Superior temporal gyrus (tissue), 1 donor: ENCODE measurements around the gene ARFIP1.
"Not testable (repeated sequence)": the region's sequence is repeated elsewhere in the genome, so short reads cannot be mapped to it uniquely, and the experiment has no call there.

Experiments used
- DNase-seq: peaks from one replicate; pipeline ENCODE4 v3.0.0-alpha.2; 2016; ENCODE audit errors: extremely low spot score

Gene ARFIP1

GRCh38 chr4:152785639-152786615 lies 6.2 kb downstream of the ARFIP1 start:
- DNase-seq = no peak

DNA sequence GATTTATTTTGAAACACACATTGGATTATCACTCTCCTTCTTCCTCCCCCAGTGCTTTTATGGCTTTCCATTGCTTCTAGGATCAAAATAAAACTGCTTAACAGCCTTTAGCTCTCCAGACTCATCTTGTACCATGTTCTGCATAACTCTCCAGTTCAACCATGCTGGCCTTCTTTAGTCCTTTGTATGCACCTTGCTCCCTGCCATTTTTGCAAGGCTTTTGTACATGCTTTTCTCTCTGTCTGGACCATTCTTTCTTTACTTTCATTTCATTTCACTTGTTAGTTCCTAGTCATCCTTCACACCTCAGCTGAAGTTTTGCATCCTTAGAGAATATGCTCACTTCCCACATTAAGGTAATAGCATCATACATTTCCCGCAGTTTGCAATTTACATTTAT lies 6.9 kb downstream of the ARFIP1 start:
- DNase-seq = no peak

GRCh38 chr4:152795891-152796290 lies 16.1 kb downstream of the ARFIP1 start:
- no peak for DNase-seq

- DNase-seq = no peak
Observed at GRCh38 chr4:152803541-152803940, 23.8 kb downstream of the ARFIP1 start.

- peak; percentile 10 for DNase-seq
Observed at GRCh38 chr4:152805071-152805650, 25.4 kb downstream of the ARFIP1 start.

- DNase-seq = peak; percentile 28
Observed at GRCh38 chr4:152805818-152806217, 26.1 kb downstream of the ARFIP1 start.

GRCh38 chr4:152806501-152807125 lies 26.9 kb downstream of the ARFIP1 start:
- peak; percentile 20 for DNase-seq

DNA sequence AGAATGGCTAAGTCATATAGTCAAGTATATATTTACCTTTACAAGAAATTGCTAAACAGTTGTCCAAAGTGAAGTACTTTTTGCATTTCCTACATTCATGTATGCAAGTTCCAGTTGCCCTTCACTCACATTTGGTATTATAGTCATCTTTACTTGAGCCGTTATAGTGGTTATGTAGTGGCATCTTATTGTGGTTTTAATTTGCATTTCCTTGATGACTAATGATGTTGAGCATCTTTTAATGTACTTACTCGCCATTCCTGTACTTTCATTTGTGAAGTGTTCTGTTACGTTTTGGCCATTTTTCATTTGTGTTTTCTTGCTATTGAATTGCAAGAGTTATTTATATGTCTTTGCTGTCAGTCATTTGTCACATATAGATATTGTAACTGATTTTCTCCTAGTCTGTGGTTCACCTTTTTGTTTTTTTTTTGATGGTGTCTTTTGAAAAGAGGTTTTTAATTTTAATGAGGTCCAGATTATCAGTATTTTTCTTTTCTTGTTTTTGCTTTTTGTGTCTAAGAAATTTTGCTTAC lies 27.6 kb downstream of the ARFIP1 start:
- no peak for DNase-seq

DNA sequence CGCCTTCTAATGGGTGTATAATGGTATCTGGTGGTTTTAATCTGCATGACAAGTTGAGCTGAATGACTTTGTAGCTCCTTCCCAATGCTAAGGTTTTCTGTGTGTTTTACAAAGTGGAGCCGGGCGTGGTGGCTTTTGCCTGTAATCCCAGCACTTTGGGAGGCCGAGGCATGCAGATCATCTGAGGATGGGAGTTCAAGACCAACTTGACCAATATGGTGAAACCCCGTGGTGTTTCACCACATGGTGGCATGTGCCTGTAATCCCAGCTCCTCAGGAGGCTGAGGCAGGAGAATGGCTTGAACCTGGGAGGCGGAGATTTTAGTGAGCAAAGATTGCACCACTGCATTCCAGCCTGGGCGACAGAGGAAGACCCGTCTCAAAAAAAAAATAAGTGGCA lies 28.9 kb downstream of the ARFIP1 start:
- DNase-seq = no peak

GRCh38 chr4:152810715-152811287 lies 31.0 kb downstream of the ARFIP1 start:
- no peak for DNase-seq

DNA sequence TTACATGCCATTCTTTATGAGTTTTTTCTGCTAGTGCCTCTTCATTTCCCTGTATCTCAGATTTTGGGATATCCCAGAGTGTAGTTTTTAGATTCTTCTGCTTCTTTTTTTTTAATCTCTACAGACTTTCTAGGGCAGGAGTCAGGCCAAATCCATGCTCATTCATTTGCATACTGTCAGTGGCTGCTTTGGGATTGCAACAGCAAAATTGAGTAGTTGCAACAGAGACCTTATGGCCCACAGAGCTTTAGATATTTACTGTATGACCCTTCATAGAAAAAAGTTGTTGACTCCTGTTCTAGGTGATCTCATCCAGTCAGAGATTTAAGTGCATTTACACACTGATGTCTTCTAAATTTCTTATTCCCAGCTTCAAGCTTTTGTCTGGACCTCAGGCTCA lies 35.3 kb downstream of the ARFIP1 start:
- DNase-seq = no peak

- no peak for DNase-seq
Observed at GRCh38 chr4:152817331-152817730, 37.6 kb downstream of the ARFIP1 start.

DNA sequence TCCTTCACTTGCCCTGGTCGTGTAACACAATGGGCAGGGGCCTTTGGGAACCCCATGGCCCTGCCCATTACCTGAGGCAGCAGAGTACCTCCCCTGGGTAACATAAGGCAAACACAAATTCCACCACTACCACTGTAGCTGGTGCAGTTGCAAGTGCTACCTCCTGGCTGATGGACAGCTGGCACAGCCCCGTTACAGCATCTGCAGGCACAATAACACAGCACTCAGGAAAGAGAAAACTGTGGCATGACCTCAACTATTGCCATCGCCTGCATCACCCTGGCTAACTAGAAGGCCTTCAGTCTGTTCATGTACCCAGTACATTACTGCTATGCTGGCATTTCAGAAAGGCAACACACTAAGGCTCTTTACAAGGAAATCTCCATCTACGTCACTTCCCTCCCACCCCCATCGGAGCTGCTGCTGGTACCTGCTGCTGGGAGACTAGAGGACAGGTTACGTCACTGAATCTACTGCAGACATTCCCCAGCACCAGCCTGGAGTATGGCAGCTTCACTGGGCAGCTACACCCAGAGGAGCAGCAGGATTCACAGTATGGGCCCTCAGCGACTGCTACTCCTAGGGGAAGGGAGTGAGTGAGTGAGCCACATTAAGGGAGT lies 39.4 kb downstream of the ARFIP1 start:
- no peak for DNase-seq

- no peak for DNase-seq
Observed at GRCh38 chr4:152820073-152820472, 40.3 kb downstream of the ARFIP1 start.

DNA sequence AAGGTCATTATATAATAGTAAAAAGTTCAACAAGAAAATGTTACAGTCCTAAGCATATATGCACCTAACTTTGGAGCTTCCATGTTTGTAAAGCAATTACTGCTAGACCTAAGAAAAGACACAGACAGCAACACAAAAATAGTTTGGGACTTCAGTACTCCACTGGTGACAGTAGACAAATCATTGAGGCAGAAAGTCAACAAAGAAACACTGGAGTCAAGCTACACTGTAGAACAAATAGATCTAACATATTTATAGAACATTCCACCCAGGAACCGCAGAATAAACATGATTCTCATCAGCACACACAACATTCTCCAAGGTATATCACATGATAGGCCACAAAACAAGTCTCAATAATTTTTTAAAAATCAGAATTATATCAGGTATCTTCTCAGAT lies 42.6 kb downstream of the ARFIP1 start:
- DNase-seq = no peak

DNA sequence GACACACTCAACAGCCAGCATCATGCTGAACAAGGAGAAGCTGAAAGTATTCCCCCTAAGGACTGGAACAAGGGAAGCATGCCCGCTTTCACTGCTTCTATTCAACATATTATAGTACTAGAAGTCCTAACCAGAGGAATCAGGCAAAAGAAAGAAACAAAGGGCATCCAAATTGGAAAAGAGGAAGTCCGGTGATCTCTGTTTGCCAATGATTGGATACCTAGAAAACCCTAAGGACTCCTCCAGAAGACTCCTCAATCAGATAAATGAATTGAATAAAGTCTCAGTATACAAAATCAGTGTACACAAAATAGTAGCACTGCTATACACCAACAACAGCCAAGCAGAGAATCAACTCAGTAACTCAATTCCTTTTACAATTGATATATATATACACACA lies 44.8 kb downstream of the ARFIP1 start:
- no peak for DNase-seq

DNA sequence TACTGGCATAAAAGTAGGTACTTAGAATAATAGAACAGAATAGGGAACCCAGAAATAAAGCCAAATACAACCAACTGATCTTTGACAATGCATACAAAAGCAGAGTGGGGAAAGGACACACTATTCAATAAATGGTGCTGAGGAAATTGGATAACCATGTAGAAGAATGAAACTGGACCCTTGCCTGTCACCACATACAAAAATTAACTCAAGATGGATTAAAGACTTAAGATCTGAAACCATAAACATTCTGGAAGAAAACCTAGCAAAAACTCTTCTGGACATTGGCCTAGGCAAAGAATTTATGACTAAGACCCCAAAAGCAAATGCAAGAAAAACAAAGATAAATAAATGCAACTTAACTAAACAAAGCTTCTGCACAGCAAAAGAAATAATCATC lies 45.6 kb downstream of the ARFIP1 start:
- no peak for DNase-seq

GRCh38 chr4:152828122-152828521 lies 48.4 kb downstream of the ARFIP1 start:
- no peak for DNase-seq

GRCh38 chr4:152831416-152831815 lies 51.7 kb downstream of the ARFIP1 start:
- DNase-seq = no peak

- no peak for DNase-seq
Observed at GRCh38 chr4:152836936-152837335, 57.2 kb downstream of the ARFIP1 start.

- not testable (repeated sequence) for DNase-seq
Observed at GRCh38 chr4:152839729-152840128, 60.0 kb downstream of the ARFIP1 start.
